ENCODE results near the gene CCER1. TPM values are rescaled to one million over a fixed set of nuclear protein-coding genes. Genes with fewer than 3 reads are reported as not detected.
"Not testable (repeated sequence)": the region's sequence is repeated elsewhere in the genome, so short reads cannot be mapped to it uniquely, and the experiment has no call there.

The CCER1 gene
- total RNA-seq, 1 experiment from 2014 or later, result not detected

- intact Hi-C loops (cut with micrococcal nuclease; ENCODE audit: unreplicated experiment), result no loop called here
- Histone ChIP-seq H3K9me3 (peaks cover 7% of the 10 kb centered on the region; the same call in 1 of the 2 replicates), H3K4me1 (peaks cover 6% of the 10 kb centered on the region; the same call in 1 of the 2 replicates), H3K27me3 (replicated peaks; ENCODE audit: control insufficient read depth, insufficient read depth, low read length) (no peaks in the 10 kb centered on the region), H3K36me3 (ENCODE audit: control insufficient read depth, insufficient read depth, low read length) (no peaks in the 10 kb centered on the region), H3K4me3 (ENCODE audit: low read depth, low read length) (no peak overlapping the region)
- TF ChIP-seq, protein P1, sequence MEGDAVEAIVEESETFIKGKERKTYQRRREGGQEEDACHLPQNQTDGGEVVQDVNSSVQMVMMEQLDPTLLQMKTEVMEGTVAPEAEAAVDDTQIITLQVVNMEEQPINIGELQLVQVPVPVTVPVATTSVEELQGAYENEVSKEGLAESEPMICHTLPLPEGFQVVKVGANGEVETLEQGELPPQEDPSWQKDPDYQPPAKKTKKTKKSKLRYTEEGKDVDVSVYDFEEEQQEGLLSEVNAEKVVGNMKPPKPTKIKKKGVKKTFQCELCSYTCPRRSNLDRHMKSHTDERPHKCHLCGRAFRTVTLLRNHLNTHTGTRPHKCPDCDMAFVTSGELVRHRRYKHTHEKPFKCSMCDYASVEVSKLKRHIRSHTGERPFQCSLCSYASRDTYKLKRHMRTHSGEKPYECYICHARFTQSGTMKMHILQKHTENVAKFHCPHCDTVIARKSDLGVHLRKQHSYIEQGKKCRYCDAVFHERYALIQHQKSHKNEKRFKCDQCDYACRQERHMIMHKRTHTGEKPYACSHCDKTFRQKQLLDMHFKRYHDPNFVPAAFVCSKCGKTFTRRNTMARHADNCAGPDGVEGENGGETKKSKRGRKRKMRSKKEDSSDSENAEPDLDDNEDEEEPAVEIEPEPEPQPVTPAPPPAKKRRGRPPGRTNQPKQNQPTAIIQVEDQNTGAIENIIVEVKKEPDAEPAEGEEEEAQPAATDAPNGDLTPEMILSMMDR (IDR thresholded peaks at IDR 0.05; ENCODE audit: insufficient read depth in 1 of 2, low read depth in 1 of 2, low read length in 1 of 2, severe bottlenecking in 1 of 2, unreplicated experiment in 1 of 2), result peak; percentile 1 to 30
- CTCF ChIA-PET, result no interaction called here
- Mint-ChIP-seq H3K4me1 (ENCODE audit: low read depth, unreplicated experiment) (peaks cover 6% of the 10 kb centered on the region), H3K9me3 (ENCODE audit: unreplicated experiment) (peaks cover under 1% of the 10 kb centered on the region), H3K36me3 (ENCODE audit: insufficient read depth, unreplicated experiment) (no peaks in the 10 kb centered on the region), H3K27me3 (ENCODE audit: insufficient read depth, unreplicated experiment) (no peaks in the 10 kb centered on the region), H3K27ac (ENCODE audit: unreplicated experiment) (no peak overlapping the region), H3K4me3 (ENCODE audit: unreplicated experiment) (no peak overlapping the region)
- BruUV-seq (replicated peaks), result no TSS peak
- POLR2A ChIA-PET, result no interaction called here
- DNase-seq, result no peak
Observed at GRCh38 chr12:90987520-90987919, 32.5 kb upstream of the CCER1 start.

- CTCF ChIA-PET, result no interaction called here
- BruUV-seq (replicated peaks), result no TSS peak
- no peaks in the 10 kb centered on the region for H3K27me3 Mint-ChIP-seq (ENCODE audit: insufficient read depth, unreplicated experiment)
Observed at GRCh38 chr12:90987101-90987500, 32.1 kb upstream of the CCER1 start.

DNA sequence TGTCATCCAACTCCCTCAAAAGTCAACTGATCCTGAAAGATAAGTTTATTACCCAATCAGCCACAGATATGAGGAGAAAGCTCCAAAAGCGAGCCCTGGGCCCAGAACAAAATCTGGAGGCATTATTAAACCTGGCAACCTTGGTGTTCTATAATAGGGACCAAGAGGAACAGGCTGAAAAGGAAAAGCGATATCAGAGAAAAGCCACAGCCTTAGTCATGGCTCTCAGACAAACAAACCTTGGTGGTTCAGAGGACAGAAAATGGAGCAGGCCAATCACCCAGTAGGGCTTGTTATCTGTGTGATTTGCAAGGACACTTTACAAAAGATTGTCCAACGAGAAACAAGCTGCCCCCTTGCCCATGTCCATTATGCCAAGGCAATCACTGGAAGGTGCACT, 30.4 kb upstream of the CCER1 start:
- H3K27me3 Mint-ChIP-seq (ENCODE audit: insufficient read depth, unreplicated experiment); H3K4me3 ChIP-seq (ENCODE audit: low read depth, low read length); intact Hi-C loops (cut with micrococcal nuclease; ENCODE audit: unreplicated experiment); H3K36me3 ChIP-seq (ENCODE audit: control insufficient read depth, insufficient read depth, low read length); H3K36me3 Mint-ChIP-seq (ENCODE audit: insufficient read depth, unreplicated experiment); POLR2A ChIA-PET; BruUV-seq (replicated peaks); H3K9me3 Mint-ChIP-seq (ENCODE audit: unreplicated experiment); H3K27me3 ChIP-seq (replicated peaks; ENCODE audit: control insufficient read depth, insufficient read depth, low read length); H3K4me3 Mint-ChIP-seq (ENCODE audit: unreplicated experiment); H3K4me1 Mint-ChIP-seq (ENCODE audit: low read depth, unreplicated experiment); H3K9me3 ChIP-seq; H3K4me1 ChIP-seq; H3K27ac Mint-ChIP-seq (ENCODE audit: unreplicated experiment); DNase-seq; CTCF ChIA-PET: not testable (repeated sequence)

More at GRCh38 chr12:90987101-90987500, 32.1 kb upstream of the CCER1 start:
- H3K9me3 ChIP-seq, result peaks cover 7% of the 10 kb centered on the region; the same call in 1 of the 2 replicates
- TF ChIP-seq, protein P1 (IDR thresholded peaks at IDR 0.05; ENCODE audit: insufficient read depth in 1 of 2, low read depth in 1 of 2, low read length in 1 of 2, severe bottlenecking in 1 of 2, unreplicated experiment in 1 of 2), result no peak
- Mint-ChIP-seq H3K9me3 (ENCODE audit: unreplicated experiment) (peaks cover 4% of the 10 kb centered on the region), H3K4me3 (ENCODE audit: unreplicated experiment) (no peak overlapping the region), H3K36me3 (ENCODE audit: insufficient read depth, unreplicated experiment) (no peaks in the 10 kb centered on the region), H3K4me1 (ENCODE audit: low read depth, unreplicated experiment) (peaks cover 6% of the 10 kb centered on the region), H3K27ac (ENCODE audit: unreplicated experiment) (no peak overlapping the region)
- no peaks in the 10 kb centered on the region for H3K36me3 ChIP-seq (ENCODE audit: control insufficient read depth, insufficient read depth, low read length)
- no peak overlapping the region for H3K4me3 ChIP-seq (ENCODE audit: low read depth, low read length)
- peaks cover 6% of the 10 kb centered on the region; the same call in 1 of the 2 replicates for H3K4me1 ChIP-seq
- POLR2A ChIA-PET, result no interaction called here
- H3K27me3 ChIP-seq (replicated peaks; ENCODE audit: control insufficient read depth, insufficient read depth, low read length), result no peaks in the 10 kb centered on the region
- peak; percentile 10 to 42 for DNase-seq
- intact Hi-C loops (cut with micrococcal nuclease; ENCODE audit: unreplicated experiment), result no loop called here

DNA sequence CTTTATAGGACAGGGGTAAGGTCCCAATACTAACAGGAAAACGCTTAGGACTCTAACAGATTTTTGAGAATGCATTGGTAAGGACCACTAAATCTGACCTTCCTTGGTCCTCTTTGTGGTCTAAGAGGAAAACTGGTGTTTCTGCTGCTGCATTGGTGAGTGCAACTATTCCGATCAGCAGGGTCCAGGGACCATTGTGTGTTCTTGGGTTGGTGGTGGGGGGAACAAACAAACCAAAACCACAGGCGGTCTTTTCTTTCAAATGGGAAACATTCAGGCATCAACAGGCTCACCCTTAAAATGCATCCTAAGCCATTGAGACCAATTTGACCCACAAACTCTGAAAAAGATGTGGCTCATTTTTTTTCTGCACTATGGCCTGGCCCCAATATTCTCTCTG, 29.1 kb upstream of the CCER1 start:
- Histone ChIP-seq H3K9me3 (peaks cover 7% of the 10 kb centered on the region; the same call in 1 of the 2 replicates), H3K4me1 (peaks cover 6% of the 10 kb centered on the region; the same call in 1 of the 2 replicates), H3K36me3 (ENCODE audit: control insufficient read depth, insufficient read depth, low read length) (no peaks in the 10 kb centered on the region), H3K27me3 (replicated peaks; ENCODE audit: control insufficient read depth, insufficient read depth, low read length) (no peaks in the 10 kb centered on the region), H3K4me3 (ENCODE audit: low read depth, low read length) (no peak overlapping the region)
- DNase-seq, result no peak
- intact Hi-C loops (cut with micrococcal nuclease; ENCODE audit: unreplicated experiment), result no loop called here
- BruUV-seq (replicated peaks), result no TSS peak
- CTCF ChIA-PET, result no interaction called here
- Mint-ChIP-seq H3K27me3 (ENCODE audit: insufficient read depth, unreplicated experiment) (no peaks in the 10 kb centered on the region), H3K9me3 (ENCODE audit: unreplicated experiment) (peaks cover 6% of the 10 kb centered on the region), H3K4me3 (ENCODE audit: unreplicated experiment) (no peak overlapping the region), H3K27ac (ENCODE audit: unreplicated experiment) (no peak overlapping the region), H3K4me1 (ENCODE audit: low read depth, unreplicated experiment) (peaks cover 6% of the 10 kb centered on the region), H3K36me3 (ENCODE audit: insufficient read depth, unreplicated experiment) (no peaks in the 10 kb centered on the region)
- POLR2A ChIA-PET, result no interaction called here
- TF ChIP-seq, protein P1 (IDR thresholded peaks at IDR 0.05; ENCODE audit: insufficient read depth in 1 of 2, low read depth in 1 of 2, low read length in 1 of 2, severe bottlenecking in 1 of 2, unreplicated experiment in 1 of 2), result no peak
